ENCODE data around the gene DAP.

Gene DAP

GRCh38 chr5:10760096-10760920 lies 726 bp downstream of the DAP start:
- DNase-seq = peak; percentile 46

GRCh38 chr5:10759111-10759510 lies 1.9 kb downstream of the DAP start:
- no peak for DNase-seq

GRCh38 chr5:10757922-10758555 lies 3.0 kb downstream of the DAP start:
- DNase-seq = no peak

- DNase-seq = no peak
Measured at GRCh38 chr5:10757043-10757442, 4.0 kb downstream of the DAP start.

GRCh38 chr5:10756549-10756948 lies 4.5 kb downstream of the DAP start:
- DNase-seq = no peak

GRCh38 chr5:10753178-10753577 lies 7.9 kb downstream of the DAP start:
- DNase-seq = no peak

GRCh38 chr5:10752451-10752850 lies 8.6 kb downstream of the DAP start:
- no peak for DNase-seq

- no peak for DNase-seq
Measured at GRCh38 chr5:10750909-10751308, 10.1 kb downstream of the DAP start.

GRCh38 chr5:10747678-10748622 lies 13.1 kb downstream of the DAP start:
- no peak for DNase-seq

- no peak for DNase-seq
Measured at GRCh38 chr5:10746711-10747110, 14.3 kb downstream of the DAP start.

- no peak for DNase-seq
Measured at GRCh38 chr5:10745133-10745532, 15.9 kb downstream of the DAP start.

- DNase-seq = no peak
Measured at GRCh38 chr5:10744681-10745080, 16.4 kb downstream of the DAP start.

GRCh38 chr5:10743951-10744350 lies 17.1 kb downstream of the DAP start:
- no peak for DNase-seq

GRCh38 chr5:10743526-10743925 lies 17.5 kb downstream of the DAP start:
- DNase-seq = no peak

- DNase-seq = no peak
Measured at GRCh38 chr5:10741661-10742060, 19.4 kb downstream of the DAP start.

GRCh38 chr5:10740384-10740783 lies 20.6 kb downstream of the DAP start:
- no peak for DNase-seq

- no peak for DNase-seq
Measured at GRCh38 chr5:10737880-10738279, 23.2 kb downstream of the DAP start.

- DNase-seq = no peak
Measured at GRCh38 chr5:10736808-10737207, 24.2 kb downstream of the DAP start.

GRCh38 chr5:10736354-10736753 lies 24.7 kb downstream of the DAP start:
- no peak for DNase-seq

GRCh38 chr5:10735569-10736276 lies 25.3 kb downstream of the DAP start:
- no peak for DNase-seq

- no peak for DNase-seq
Measured at GRCh38 chr5:10734832-10735523, 26.1 kb downstream of the DAP start.

- DNase-seq = no peak
Measured at GRCh38 chr5:10734037-10734709, 26.9 kb downstream of the DAP start.

All from activated CD4-positive, alpha-beta T cell treated with anti-CD3 and anti-CD28 coated beads for 48 hours (primary cell).